Left renal pelvis (tissue), 4 donors: ENCODE data around the gene EFNA1. TPM values are rescaled to one million over a fixed set of nuclear protein-coding genes. Genes with fewer than 3 reads are reported as not detected.
"Not testable (repeated sequence)": the region's sequence is repeated elsewhere in the genome, so short reads cannot be mapped to it uniquely, and the experiment has no call there.

ENCODE experiments used
- DNase-seq, 4 donors: peaks; one replicate each; pipeline ENCODE4 v3.0.0-alpha.2; 2013; ENCODE audit warnings: low read depth in 4 of 4, low spot score in 3 of 4
- polyA plus RNA-seq, 4 donors: library from polyadenylated mRNA; unstranded; fragments of 120-200 nt; gene quantifications; one replicate each; pipeline ENCODE4 v1.2.1, GENCODE V29; 2013; ENCODE audit not compliant: insufficient read length in 4 of 4

The EFNA1 gene
- polyA plus RNA-seq, 4 donors: 23.7 to 69.5 (median 63.0) TPM

- no peak for DNase-seq
Observed at GRCh38 chr1:155140630-155140953, 12.9 kb downstream of the EFNA1 start.

GRCh38 chr1:155141749-155142148, 14.1 kb downstream of the EFNA1 start:
- DNase-seq: no peak

GRCh38 chr1:155145491-155145890, 17.8 kb downstream of the EFNA1 start:
- DNase-seq: no peak

GRCh38 chr1:155155996-155156643, 28.4 kb downstream of the EFNA1 start:
- not testable (repeated sequence) for DNase-seq

- no peak for DNase-seq
Observed at GRCh38 chr1:155158991-155159390, 31.3 kb downstream of the EFNA1 start.

GRCh38 chr1:155160128-155160527, 32.5 kb downstream of the EFNA1 start:
- DNase-seq: no peak

GRCh38 chr1:155162631-155163030, 35.0 kb downstream of the EFNA1 start:
- DNase-seq: not testable (repeated sequence)

- DNase-seq: not testable (repeated sequence)
Observed at GRCh38 chr1:155163785-155164184, 36.1 kb downstream of the EFNA1 start.

GRCh38 chr1:155164625-155165024, 36.9 kb downstream of the EFNA1 start:
- DNase-seq: not testable (repeated sequence)

- DNase-seq: no peak
Observed at GRCh38 chr1:155166051-155166470, 38.4 kb downstream of the EFNA1 start.

GRCh38 chr1:155166471-155167165, 38.9 kb downstream of the EFNA1 start:
- DNase-seq: peak in 1 of 4 donors; percentile 43

GRCh38 chr1:155167166-155168104, 39.8 kb downstream of the EFNA1 start:
- DNase-seq: no peak

GRCh38 chr1:155168105-155168445, 40.4 kb downstream of the EFNA1 start:
- not testable (repeated sequence) for DNase-seq

GRCh38 chr1:155168456-155169210, 41.0 kb downstream of the EFNA1 start:
- no peak for DNase-seq

- no peak for DNase-seq
Observed at GRCh38 chr1:155169541-155169940, 41.9 kb downstream of the EFNA1 start.

GRCh38 chr1:155170101-155170785, 42.6 kb downstream of the EFNA1 start:
- no peak for DNase-seq

GRCh38 chr1:155170806-155171205, 43.1 kb downstream of the EFNA1 start:
- no peak for DNase-seq

- DNase-seq: no peak
Observed at GRCh38 chr1:155171836-155172731, 44.4 kb downstream of the EFNA1 start.
